Bronchial epithelial cell (primary cell): Measurements from ENCODE around the gene ACKR2. TPM values are rescaled to one million over a fixed set of nuclear protein-coding genes. Genes with fewer than 3 reads are reported as not detected.

ENCODE experiments used
- DNase-seq: peaks from one replicate; pipeline ENCODE4 v3.0.0-alpha.2; 2010; ENCODE audit warnings: low read depth
- FAIRE-seq: peaks from 2 replicates; lab custom pipeline; 2011; peaks lifted over from hg19 to GRCh38; lab: Jason Lieb, UNC
- H3K27me3 ChIP-seq: 2 replicates; pipeline ENCODE4 v1.5.1; 2011; ENCODE audit warnings: low read length; ENCODE audit not compliant: control insufficient read depth, insufficient read depth
- H3K36me3 ChIP-seq: 2 replicates; pipeline ENCODE4 v1.5.1; 2011; ENCODE audit warnings: low read length; ENCODE audit not compliant: control insufficient read depth, insufficient read depth
- H3K4me3 ChIP-seq: 2 replicates; pipeline ENCODE4 v1.5.1; 2011; ENCODE audit warnings: mild to moderate bottlenecking, low read depth, low read length, control low read depth
- total RNA-seq: library from RNA; depleted of rRNA; stranded (reverse); fragments of >200 nt; gene quantifications from 2 replicates; pipeline ENCODE4 v1.2.1, GENCODE V29; 2014
- TF ChIP-seq, protein P1 (sequence below): IDR thresholded peaks from 2 replicates; pipeline ENCODE4 v1.5.1; 2011; ENCODE audit warnings: mild to moderate bottlenecking, moderate library complexity, low read length, control low read depth, inconsistent platforms; ENCODE audit not compliant: insufficient read depth, severe bottlenecking

ACKR2 gene
- total RNA-seq, 1 donor from 2014 or later: 1.3 TPM

DNA sequence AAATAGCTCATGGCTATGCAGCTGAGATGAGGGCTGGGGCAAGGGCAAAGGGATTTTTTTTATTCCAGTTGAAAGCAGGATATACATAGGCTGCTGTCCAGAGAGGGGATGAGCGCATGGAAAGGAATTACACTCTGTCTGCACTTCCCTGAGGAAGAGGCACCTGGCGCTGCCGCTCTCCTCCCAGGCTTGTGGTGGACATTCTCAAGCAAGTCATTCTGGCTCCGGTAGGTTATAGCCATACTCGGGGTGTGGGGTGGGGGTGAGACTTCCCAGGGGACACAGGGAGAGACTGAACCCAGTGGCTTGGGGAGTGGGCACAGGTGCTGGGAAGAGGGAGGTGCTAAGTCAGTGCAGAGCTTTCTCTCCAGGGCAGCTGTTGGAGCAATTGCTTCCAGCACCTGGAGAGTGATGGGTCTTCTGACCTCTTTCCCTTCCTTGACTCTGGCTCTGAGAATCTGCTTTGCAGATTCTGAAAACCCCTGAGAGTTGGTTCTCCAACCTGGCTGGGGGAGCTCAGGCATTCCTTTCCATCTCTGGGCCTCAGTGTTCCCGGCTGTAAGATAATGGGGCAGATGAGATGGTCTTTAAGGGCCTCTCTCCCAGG, 42.1 kb downstream of the ACKR2 start:
- no peaks in the 10 kb centered on the region for H3K36me3 ChIP-seq
- FAIRE-seq: no peak

DNA sequence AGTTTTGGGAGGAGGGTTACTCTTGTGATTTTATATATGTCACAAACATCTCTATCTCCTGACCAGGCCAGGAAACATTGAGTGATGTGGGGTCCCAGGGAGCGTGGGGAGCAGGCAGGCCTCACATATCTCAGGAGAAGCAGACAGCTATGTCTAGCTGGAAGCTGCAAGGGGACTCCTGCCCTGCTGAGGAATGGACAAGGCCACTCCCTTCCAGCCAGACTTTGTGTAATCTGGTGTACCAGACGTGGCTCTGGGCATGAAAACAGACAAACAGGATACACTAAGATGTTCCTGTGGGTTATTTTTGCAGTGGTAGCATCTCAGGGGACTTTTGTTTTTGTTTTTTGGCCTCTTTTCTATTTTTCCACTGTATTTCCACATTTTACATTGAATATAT, 43.2 kb downstream of the ACKR2 start:
- no peak overlapping the region for H3K4me3 ChIP-seq
- TF ChIP-seq, protein P1, sequence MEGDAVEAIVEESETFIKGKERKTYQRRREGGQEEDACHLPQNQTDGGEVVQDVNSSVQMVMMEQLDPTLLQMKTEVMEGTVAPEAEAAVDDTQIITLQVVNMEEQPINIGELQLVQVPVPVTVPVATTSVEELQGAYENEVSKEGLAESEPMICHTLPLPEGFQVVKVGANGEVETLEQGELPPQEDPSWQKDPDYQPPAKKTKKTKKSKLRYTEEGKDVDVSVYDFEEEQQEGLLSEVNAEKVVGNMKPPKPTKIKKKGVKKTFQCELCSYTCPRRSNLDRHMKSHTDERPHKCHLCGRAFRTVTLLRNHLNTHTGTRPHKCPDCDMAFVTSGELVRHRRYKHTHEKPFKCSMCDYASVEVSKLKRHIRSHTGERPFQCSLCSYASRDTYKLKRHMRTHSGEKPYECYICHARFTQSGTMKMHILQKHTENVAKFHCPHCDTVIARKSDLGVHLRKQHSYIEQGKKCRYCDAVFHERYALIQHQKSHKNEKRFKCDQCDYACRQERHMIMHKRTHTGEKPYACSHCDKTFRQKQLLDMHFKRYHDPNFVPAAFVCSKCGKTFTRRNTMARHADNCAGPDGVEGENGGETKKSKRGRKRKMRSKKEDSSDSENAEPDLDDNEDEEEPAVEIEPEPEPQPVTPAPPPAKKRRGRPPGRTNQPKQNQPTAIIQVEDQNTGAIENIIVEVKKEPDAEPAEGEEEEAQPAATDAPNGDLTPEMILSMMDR: no peak
- no peak for DNase-seq
- H3K27me3 ChIP-seq: peaks cover 5% of the 10 kb centered on the region
- no peak for FAIRE-seq
- H3K36me3 ChIP-seq: no peaks in the 10 kb centered on the region

More for the DNA sequence above, 42.1 kb downstream of the ACKR2 start:
- peak; percentile 34 for DNase-seq
- Histone ChIP-seq H3K27me3 (peaks cover 5% of the 10 kb centered on the region), H3K4me3 (no peak overlapping the region)
- TF ChIP-seq, protein P1: no peak

DNA sequence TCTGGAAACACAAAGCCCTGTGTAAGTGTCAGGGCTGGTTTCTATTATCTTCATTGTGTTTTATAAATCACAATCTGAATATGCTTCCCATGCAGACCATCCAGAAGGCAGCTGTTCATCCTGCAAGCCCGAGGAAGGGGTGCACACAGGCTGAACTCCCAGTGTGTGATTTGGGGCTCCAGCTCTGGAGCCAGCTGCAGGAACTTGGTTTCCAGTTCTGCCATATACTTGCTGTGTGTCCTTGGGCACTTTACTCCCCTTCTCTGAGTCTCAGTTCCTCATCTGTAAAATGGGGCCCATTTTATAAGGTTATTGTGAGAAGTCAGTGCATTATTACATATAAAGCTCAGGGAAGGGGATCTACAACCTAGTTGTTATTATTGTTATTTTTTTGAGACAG, 43.8 kb downstream of the ACKR2 start:
- Histone ChIP-seq H3K4me3 (no peak overlapping the region), H3K27me3 (peaks cover 5% of the 10 kb centered on the region), H3K36me3 (no peaks in the 10 kb centered on the region)
- TF ChIP-seq, protein P1: no peak
- DNase-seq (no peak), FAIRE-seq (no peak)

DNA sequence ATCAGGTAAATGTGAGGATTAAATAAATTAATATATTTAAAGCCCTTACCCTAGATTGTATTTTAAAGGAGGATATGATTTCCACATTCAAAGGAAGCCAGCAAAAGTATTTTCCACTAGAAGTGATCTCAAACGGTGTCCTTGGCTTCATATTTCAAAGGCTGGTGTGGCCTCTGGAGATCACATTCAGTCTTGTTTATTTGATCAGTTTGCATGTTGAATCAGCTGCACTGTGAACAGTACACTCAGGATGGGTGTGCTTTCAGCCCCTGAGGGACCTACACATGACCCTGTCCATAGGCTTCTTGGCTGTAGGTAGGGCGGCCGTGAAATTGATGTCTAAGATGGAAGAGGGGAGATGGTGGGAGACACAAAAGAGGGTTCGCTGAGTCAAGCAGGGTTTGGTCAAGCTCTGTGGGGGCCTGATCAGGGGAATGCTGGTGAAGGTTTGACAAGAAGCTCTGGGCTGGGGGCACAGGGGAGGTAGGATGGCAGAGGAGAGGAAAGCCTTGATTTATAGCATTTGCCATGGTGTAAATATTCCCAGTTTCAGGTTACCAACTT, 44.6 kb downstream of the ACKR2 start:
- H3K36me3 ChIP-seq: no peaks in the 10 kb centered on the region
- H3K4me3 ChIP-seq: no peak overlapping the region
- TF ChIP-seq, protein P1: no peak
- DNase-seq (no peak), FAIRE-seq (no peak)
- peaks cover 5% of the 10 kb centered on the region for H3K27me3 ChIP-seq

DNA sequence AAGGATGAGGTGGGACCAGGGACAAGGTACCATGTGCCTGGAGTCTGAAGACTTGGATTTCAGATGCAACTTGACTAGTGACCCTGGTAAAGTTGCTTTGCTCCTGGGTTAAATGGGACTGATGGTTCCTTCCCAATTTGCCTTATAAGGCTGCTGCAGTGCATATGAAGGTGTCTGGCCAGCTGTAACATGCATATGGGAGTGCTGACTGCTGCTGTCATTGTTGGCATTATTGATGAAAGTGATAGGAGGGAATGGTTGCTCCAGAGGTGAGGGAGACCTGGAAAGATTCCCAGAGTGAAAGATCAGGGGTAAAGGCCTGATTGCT, 45.9 kb downstream of the ACKR2 start:
- TF ChIP-seq, protein P1: no peak
- Histone ChIP-seq H3K36me3 (no peaks in the 10 kb centered on the region), H3K4me3 (no peak overlapping the region), H3K27me3 (peaks cover 5% of the 10 kb centered on the region)
- DNase-seq (no peak), FAIRE-seq (no peak)
